ENCODE results near the gene ACTA2.

The ACTA2 gene

DNA sequence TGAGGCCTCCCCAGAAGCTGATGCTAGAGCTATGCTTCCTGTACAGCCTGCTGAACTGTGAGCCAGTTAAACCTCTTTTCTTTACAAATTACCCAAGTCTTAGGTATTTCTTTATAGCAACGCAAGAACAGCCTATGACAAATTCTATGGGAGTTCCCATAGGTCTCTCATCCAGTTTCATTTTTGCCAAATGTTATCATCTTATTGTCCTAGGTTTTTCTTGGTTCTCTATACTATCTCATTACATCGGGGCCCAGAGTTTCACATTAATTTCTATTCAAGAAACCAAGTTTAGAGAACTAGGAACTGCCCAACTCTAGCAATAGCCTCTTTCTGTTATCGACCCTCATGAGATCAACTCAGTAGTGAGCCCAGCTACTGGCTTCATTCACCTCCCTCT is 15.9 kb downstream of the ACTA2 start:
- Histone ChIP-seq H3K27me3 (ENCODE audit: control insufficient read depth in 3 of 3, insufficient read depth in 3 of 3, low read depth in 1 of 3, low read length in 3 of 3) (no peaks in the 10 kb centered on the region), H3K4me2 (ENCODE audit: insufficient read depth, low read length, poor library complexity, severe bottlenecking) (no peak overlapping the region), H2BK15ac (ENCODE audit: low read length) (no peak overlapping the region), H3K4ac (ENCODE audit: low read length) (no peak overlapping the region), H3K4me3 (ENCODE audit: low read length in 2 of 2) (no peak overlapping the region), H3K23ac (ENCODE audit: low read depth, low read length, poor library complexity) (no peak overlapping the region), H3K9me3 (replicated peaks in 1 of 2; ENCODE audit: control insufficient read depth in 2 of 2, insufficient read depth in 1 of 2, low read depth in 1 of 2, low read length in 2 of 2) (no peaks in the 10 kb centered on the region), H4K91ac (ENCODE audit: low read depth, low read length, poor library complexity) (no peak overlapping the region), H3K27ac (replicated peaks; ENCODE audit: low read length) (no peak overlapping the region), H4K8ac (ENCODE audit: low read depth, low read length) (no peak overlapping the region), H2AK5ac (ENCODE audit: low read depth, low read length) (no peak overlapping the region), H3K36me3 (replicated peaks in 1 of 2; ENCODE audit: control insufficient read depth in 2 of 2, insufficient read depth in 2 of 2, low read length in 2 of 2) (peaks cover 0 to 16% of the 10 kb centered on the region in 2 donors), H2AFZ (ENCODE audit: low read length) (no peak overlapping the region), H2BK120ac (ENCODE audit: low read depth, low read length) (no peak overlapping the region), H3K9ac (ENCODE audit: low read depth, low read length, poor library complexity) (no peak overlapping the region), H2BK12ac (ENCODE audit: low read length) (no peak overlapping the region), H3K4me1 (ENCODE audit: control insufficient read depth in 2 of 2, insufficient read depth in 1 of 2, low read depth in 1 of 2, low read length in 2 of 2) (peaks cover 0 to 2% of the 10 kb centered on the region in 2 donors), H3K79me1 (ENCODE audit: low read depth, low read length) (no peaks in the 10 kb centered on the region), H3K14ac (ENCODE audit: low read length) (no peak overlapping the region), H2BK5ac (ENCODE audit: low read length) (no peak overlapping the region), H3K18ac (ENCODE audit: low read length) (no peak overlapping the region)
- DNase-seq (ENCODE audit: low spot score): no peak
- no CpG with 5 or more reads among the region's 3 CpGs for WGBS, 2 donors (ENCODE audit: extremely low coverage in 2 of 2, insufficient read length in 2 of 2, insufficient replicate concordance in 1 of 2)

DNA sequence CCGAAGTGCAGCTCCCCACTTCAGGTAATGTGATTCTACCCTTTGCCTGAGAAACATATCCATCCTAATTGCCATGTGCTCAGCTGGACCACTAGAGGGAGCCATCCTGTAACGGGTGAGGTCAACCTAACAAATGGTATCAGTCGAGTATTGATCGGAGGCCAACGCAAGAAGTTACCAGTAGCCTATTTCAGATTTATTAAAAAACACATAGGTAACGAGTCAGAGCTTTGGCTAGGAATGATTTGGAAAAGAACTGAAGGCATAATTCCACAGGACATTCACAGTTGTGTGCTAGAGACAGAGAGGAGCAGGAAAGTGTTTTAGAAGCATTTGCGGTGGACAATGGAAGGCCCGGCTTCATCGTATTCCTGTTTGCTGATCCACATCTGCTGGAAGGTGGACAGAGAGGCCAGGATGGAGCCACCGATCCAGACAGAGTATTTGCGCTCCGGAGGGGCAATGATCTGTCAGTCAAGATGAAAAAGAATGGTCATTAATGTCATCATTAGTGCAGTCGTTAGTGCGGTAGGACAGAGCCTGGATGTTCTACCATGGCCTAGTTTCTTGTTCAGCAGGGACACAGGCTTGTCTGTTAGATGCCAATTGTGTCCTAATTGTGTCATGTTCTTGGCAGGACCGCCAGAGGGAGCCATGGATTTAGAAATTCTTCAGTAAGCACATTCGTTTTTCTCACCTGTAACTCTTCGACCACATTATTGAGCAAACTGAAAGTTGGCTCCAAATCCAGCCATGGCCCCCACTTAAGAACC is 17.5 kb downstream of the ACTA2 start:
- Histone ChIP-seq H4K91ac (ENCODE audit: low read depth, low read length, poor library complexity) (no peak overlapping the region), H3K14ac (ENCODE audit: low read length) (no peak overlapping the region), H3K36me3 (replicated peaks in 1 of 2; ENCODE audit: control insufficient read depth in 2 of 2, insufficient read depth in 2 of 2, low read length in 2 of 2) (peaks cover 0 to 10% of the 10 kb centered on the region in 2 donors), H2BK5ac (ENCODE audit: low read length) (no peak overlapping the region), H3K9ac (ENCODE audit: low read depth, low read length, poor library complexity) (no peak overlapping the region), H2BK12ac (ENCODE audit: low read length) (no peak overlapping the region), H3K9me3 (replicated peaks in 1 of 2; ENCODE audit: control insufficient read depth in 2 of 2, insufficient read depth in 1 of 2, low read depth in 1 of 2, low read length in 2 of 2) (no peaks in the 10 kb centered on the region), H2AK5ac (ENCODE audit: low read depth, low read length) (no peak overlapping the region), H3K23ac (ENCODE audit: low read depth, low read length, poor library complexity) (no peak overlapping the region), H3K27ac (replicated peaks; ENCODE audit: low read length) (no peak overlapping the region), H3K4me3 (ENCODE audit: low read length in 2 of 2) (no peak overlapping the region), H2AFZ (ENCODE audit: low read length) (peak overlapping the region; percentile 23), H2BK15ac (ENCODE audit: low read length) (no peak overlapping the region), H2BK120ac (ENCODE audit: low read depth, low read length) (no peak overlapping the region), H3K4me1 (ENCODE audit: control insufficient read depth in 2 of 2, insufficient read depth in 1 of 2, low read depth in 1 of 2, low read length in 2 of 2) (peaks cover 0 to 2% of the 10 kb centered on the region in 2 donors), H3K4ac (ENCODE audit: low read length) (no peak overlapping the region), H3K18ac (ENCODE audit: low read length) (peak overlapping the region; percentile 25), H3K27me3 (ENCODE audit: control insufficient read depth in 3 of 3, insufficient read depth in 3 of 3, low read depth in 1 of 3, low read length in 3 of 3) (no peaks in the 10 kb centered on the region), H3K79me1 (ENCODE audit: low read depth, low read length) (no peaks in the 10 kb centered on the region), H3K4me2 (ENCODE audit: insufficient read depth, low read length, poor library complexity, severe bottlenecking) (no peak overlapping the region), H4K8ac (ENCODE audit: low read depth, low read length) (no peak overlapping the region)
- no CpG with 5 or more reads among the region's 17 CpGs for WGBS, 2 donors (ENCODE audit: extremely low coverage in 2 of 2, insufficient read length in 2 of 2, insufficient replicate concordance in 1 of 2)
- DNase-seq (ENCODE audit: low spot score): peak; percentile 65

DNA sequence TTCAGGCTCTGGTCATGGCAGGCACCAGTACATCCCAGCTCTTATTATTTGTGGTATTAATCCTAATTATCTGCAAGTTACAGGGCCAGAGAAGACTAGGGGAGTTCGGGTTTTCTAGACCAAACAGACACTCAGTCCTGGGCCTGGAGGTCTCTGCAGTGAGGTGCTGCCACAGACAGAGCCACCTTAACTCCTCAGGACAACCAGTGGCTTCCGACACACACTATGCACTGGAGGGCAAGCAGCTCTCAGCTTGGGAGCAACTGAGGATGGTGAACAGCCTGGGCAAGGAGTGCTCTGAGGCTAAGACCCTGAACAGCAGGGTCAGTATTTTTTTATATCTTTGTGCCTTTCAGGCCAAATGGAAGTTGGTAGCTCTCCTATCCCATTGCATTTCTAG is 19.0 kb downstream of the ACTA2 start:
- no peak overlapping the region for H3K4ac ChIP-seq (ENCODE audit: low read length)
- no peak overlapping the region for H2AK5ac ChIP-seq (ENCODE audit: low read depth, low read length)
- H3K36me3 ChIP-seq (replicated peaks in 1 of 2; ENCODE audit: control insufficient read depth in 2 of 2, insufficient read depth in 2 of 2, low read length in 2 of 2): peaks cover 0 to 7% of the 10 kb centered on the region in 2 donors
- no CpG with 5 or more reads among the region's 2 CpGs for WGBS, 2 donors (ENCODE audit: extremely low coverage in 2 of 2, insufficient read length in 2 of 2, insufficient replicate concordance in 1 of 2)
- H3K14ac ChIP-seq (ENCODE audit: low read length): no peak overlapping the region
- no peak overlapping the region for H3K18ac ChIP-seq (ENCODE audit: low read length)
- no peak overlapping the region for H3K4me3 ChIP-seq (ENCODE audit: low read length in 2 of 2)
- H3K79me1 ChIP-seq (ENCODE audit: low read depth, low read length): no peaks in the 10 kb centered on the region
- no peaks in the 10 kb centered on the region for H3K27me3 ChIP-seq (ENCODE audit: control insufficient read depth in 3 of 3, insufficient read depth in 3 of 3, low read depth in 1 of 3, low read length in 3 of 3)
- no peak overlapping the region for H4K91ac ChIP-seq (ENCODE audit: low read depth, low read length, poor library complexity)
- no peak overlapping the region for H2BK5ac ChIP-seq (ENCODE audit: low read length)
- H3K4me1 ChIP-seq (ENCODE audit: control insufficient read depth in 2 of 2, insufficient read depth in 1 of 2, low read depth in 1 of 2, low read length in 2 of 2): peaks cover 0 to 2% of the 10 kb centered on the region in 2 donors
- DNase-seq (ENCODE audit: low spot score): no peak
- H3K9ac ChIP-seq (ENCODE audit: low read depth, low read length, poor library complexity): no peak overlapping the region
- no peak overlapping the region for H2BK120ac ChIP-seq (ENCODE audit: low read depth, low read length)
- H3K4me2 ChIP-seq (ENCODE audit: insufficient read depth, low read length, poor library complexity, severe bottlenecking): no peak overlapping the region
- no peak overlapping the region for H3K23ac ChIP-seq (ENCODE audit: low read depth, low read length, poor library complexity)
- no peaks in the 10 kb centered on the region for H3K9me3 ChIP-seq (replicated peaks in 1 of 2; ENCODE audit: control insufficient read depth in 2 of 2, insufficient read depth in 1 of 2, low read depth in 1 of 2, low read length in 2 of 2)
- H3K27ac ChIP-seq (replicated peaks; ENCODE audit: low read length): no peak overlapping the region
- no peak overlapping the region for H2BK12ac ChIP-seq (ENCODE audit: low read length)
- no peak overlapping the region for H2BK15ac ChIP-seq (ENCODE audit: low read length)
- H4K8ac ChIP-seq (ENCODE audit: low read depth, low read length): no peak overlapping the region
- H2AFZ ChIP-seq (ENCODE audit: low read length): no peak overlapping the region

DNA sequence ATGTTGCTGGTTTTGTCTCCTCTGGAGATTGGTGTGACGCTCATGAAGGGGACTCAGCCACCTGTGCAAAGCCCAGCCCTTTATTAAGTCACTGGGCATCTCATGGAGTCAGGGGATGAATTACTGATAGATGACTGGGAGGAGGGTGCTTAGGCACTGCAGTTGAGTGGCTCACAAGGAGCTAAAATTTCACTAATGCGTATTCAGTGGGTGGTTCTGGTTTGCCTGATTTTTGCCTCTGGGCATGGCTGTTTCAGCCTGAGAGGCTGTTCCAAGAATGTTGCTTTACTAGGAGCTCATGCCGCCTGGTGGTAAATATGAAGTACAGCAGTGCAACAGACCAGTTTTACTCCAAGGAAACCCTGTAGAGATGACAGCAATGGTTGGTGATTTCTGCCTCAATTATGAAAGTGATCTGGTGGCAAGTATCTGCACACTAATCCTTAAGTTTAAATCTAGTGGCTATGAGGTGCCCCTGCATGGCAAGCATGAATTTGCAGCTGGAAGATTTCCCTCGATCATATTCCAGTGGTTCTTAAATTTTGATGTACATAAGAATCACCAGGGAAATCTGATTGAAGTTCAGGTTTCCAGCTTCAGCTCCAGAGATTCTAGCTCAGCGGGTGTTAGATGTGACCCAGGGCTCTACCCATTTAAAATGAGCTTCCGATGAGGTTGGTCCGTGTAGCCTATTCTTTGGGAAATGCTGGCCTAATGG is 19.9 kb downstream of the ACTA2 start:
- H4K91ac ChIP-seq (ENCODE audit: low read depth, low read length, poor library complexity): no peak overlapping the region
- H4K8ac ChIP-seq (ENCODE audit: low read depth, low read length): no peak overlapping the region
- H3K9ac ChIP-seq (ENCODE audit: low read depth, low read length, poor library complexity): no peak overlapping the region
- no peak overlapping the region for H3K4me3 ChIP-seq (ENCODE audit: low read length in 2 of 2)
- no peak overlapping the region for H3K4me2 ChIP-seq (ENCODE audit: insufficient read depth, low read length, poor library complexity, severe bottlenecking)
- H3K27ac ChIP-seq (replicated peaks; ENCODE audit: low read length): no peak overlapping the region
- H3K4me1 ChIP-seq (ENCODE audit: control insufficient read depth in 2 of 2, insufficient read depth in 1 of 2, low read depth in 1 of 2, low read length in 2 of 2): peaks cover 0 to 2% of the 10 kb centered on the region in 2 donors
- H3K9me3 ChIP-seq (replicated peaks in 1 of 2; ENCODE audit: control insufficient read depth in 2 of 2, insufficient read depth in 1 of 2, low read depth in 1 of 2, low read length in 2 of 2): no peaks in the 10 kb centered on the region
- no peak overlapping the region for H3K14ac ChIP-seq (ENCODE audit: low read length)
- WGBS, 2 donors (ENCODE audit: extremely low coverage in 2 of 2, insufficient read length in 2 of 2, insufficient replicate concordance in 1 of 2): no CpG with 5 or more reads among the region's 7 CpGs
- no peak overlapping the region for H2BK15ac ChIP-seq (ENCODE audit: low read length)
- no peak overlapping the region for H2BK12ac ChIP-seq (ENCODE audit: low read length)
- H2BK5ac ChIP-seq (ENCODE audit: low read length): no peak overlapping the region
- H3K23ac ChIP-seq (ENCODE audit: low read depth, low read length, poor library complexity): no peak overlapping the region
- peaks cover 0 to 4% of the 10 kb centered on the region in 2 donors for H3K36me3 ChIP-seq (replicated peaks in 1 of 2; ENCODE audit: control insufficient read depth in 2 of 2, insufficient read depth in 2 of 2, low read length in 2 of 2)
- H2AFZ ChIP-seq (ENCODE audit: low read length): peak overlapping the region; percentile 67
- H2BK120ac ChIP-seq (ENCODE audit: low read depth, low read length): no peak overlapping the region
- H2AK5ac ChIP-seq (ENCODE audit: low read depth, low read length): no peak overlapping the region
- no peaks in the 10 kb centered on the region for H3K79me1 ChIP-seq (ENCODE audit: low read depth, low read length)
- peak; percentile 50 for DNase-seq (ENCODE audit: low spot score)
- no peaks in the 10 kb centered on the region for H3K27me3 ChIP-seq (ENCODE audit: control insufficient read depth in 3 of 3, insufficient read depth in 3 of 3, low read depth in 1 of 3, low read length in 3 of 3)
- H3K4ac ChIP-seq (ENCODE audit: low read length): no peak overlapping the region
- H3K18ac ChIP-seq (ENCODE audit: low read length): peak overlapping the region; percentile 4

Measured in neuronal stem cell (in vitro differentiated cells).